Activated T-helper 1 cell treated with Interleukin-2 at 50 U/mL for 16 hours (primary cell): Measurements from ENCODE around the gene SGO2.
A peak's percentile ranks its signal among the peaks of the same experiment; 100 is the strongest.

ENCODE experiments used
- DNase-seq: peaks from one replicate; pipeline ENCODE4 v3.0.0-alpha.2; 2020; ENCODE audit warnings: low read depth

SGO2 gene, protein sequence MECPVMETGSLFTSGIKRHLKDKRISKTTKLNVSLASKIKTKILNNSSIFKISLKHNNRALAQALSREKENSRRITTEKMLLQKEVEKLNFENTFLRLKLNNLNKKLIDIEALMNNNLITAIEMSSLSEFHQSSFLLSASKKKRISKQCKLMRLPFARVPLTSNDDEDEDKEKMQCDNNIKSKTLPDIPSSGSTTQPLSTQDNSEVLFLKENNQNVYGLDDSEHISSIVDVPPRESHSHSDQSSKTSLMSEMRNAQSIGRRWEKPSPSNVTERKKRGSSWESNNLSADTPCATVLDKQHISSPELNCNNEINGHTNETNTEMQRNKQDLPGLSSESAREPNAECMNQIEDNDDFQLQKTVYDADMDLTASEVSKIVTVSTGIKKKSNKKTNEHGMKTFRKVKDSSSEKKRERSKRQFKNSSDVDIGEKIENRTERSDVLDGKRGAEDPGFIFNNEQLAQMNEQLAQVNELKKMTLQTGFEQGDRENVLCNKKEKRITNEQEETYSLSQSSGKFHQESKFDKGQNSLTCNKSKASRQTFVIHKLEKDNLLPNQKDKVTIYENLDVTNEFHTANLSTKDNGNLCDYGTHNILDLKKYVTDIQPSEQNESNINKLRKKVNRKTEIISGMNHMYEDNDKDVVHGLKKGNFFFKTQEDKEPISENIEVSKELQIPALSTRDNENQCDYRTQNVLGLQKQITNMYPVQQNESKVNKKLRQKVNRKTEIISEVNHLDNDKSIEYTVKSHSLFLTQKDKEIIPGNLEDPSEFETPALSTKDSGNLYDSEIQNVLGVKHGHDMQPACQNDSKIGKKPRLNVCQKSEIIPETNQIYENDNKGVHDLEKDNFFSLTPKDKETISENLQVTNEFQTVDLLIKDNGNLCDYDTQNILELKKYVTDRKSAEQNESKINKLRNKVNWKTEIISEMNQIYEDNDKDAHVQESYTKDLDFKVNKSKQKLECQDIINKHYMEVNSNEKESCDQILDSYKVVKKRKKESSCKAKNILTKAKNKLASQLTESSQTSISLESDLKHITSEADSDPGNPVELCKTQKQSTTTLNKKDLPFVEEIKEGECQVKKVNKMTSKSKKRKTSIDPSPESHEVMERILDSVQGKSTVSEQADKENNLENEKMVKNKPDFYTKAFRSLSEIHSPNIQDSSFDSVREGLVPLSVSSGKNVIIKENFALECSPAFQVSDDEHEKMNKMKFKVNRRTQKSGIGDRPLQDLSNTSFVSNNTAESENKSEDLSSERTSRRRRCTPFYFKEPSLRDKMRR

DNA sequence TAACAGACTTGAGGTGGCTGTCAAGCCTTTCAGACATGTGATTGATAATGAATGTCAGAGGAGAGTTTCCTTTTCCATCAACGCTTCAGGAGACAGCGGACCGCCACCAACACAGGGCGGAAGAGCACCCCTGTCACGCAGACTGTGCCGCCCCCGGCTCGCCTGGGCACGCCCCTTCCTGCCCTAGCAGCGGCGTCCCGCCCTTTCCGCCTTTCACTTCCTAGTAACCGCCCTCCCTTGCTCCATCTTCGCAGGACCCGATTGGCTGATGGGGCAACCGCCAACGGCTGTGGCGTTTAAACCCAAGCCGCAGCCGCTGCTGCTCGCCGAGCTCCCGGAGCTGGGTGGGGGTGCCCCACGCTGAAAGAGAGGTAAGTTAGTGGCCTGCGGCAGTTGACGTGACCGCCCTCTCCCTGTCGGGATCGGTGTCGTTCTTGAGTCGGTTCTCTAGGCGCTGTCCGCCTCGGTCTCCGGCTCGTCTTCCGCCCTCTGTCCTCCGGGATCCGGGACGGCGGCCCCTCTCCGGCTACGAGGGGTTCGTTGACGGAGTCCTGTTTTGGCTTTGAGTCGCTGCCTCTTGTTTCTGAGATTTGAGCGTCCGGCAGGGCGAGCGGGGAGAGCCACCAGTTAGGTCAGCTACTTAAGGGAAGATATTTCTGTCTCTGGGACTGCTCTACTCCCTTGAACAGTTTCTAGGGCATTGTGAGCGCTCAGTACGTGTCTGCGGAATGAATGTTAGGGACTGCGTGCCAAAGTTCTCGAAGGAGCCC, at the start of gene SGO2:
Gene SGO2 (plus strand): TSS at position 326 of the 770 bp plus-strand sequence. CDS start 6,769 bp downstream, outside the sequence.
- DNase-seq: peak; percentile 92

DNA sequence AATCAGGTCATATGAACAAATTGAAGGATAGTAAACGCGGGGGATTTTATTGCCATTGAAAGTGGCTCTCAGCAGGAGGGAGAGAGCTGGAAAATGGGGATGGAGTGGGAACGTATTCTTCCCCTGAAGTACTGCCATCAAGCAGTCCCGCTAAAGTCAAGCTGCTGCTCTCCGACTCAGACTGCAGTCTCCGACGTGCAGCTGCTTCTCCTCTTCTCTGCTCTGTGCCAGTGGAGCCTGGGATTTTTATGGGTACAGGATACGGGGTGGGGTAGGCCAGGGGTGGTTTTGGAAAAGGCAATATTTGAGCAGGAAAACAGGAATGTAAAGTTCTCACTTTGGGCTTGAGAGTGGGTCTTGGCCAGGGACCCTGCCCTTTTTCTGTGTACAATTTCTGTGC, 49.2 kb upstream of the SGO2 start:
- DNase-seq: no peak

DNA sequence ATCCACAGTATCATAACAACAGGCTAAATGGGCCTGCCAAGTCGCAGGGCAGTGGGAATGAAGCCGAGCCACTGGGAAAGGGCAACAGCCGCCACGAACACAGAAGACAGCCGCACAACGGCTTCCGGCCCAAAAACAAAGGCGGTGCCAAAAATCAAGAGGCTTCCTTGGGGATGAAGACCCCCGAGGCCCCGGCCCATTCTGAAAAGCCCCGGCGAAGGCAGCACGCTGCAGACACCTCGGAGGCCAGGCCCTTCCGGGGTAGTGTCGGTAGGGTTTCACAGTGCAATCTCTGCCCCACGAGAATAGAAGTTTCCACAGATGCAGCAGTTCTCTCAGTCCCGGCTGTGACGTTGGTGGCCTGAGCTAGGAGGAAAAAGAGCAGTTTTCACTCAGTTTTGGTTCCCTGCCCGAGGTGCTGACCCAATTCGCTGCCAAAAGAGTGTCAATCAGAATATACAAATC, 48.3 kb upstream of the SGO2 start:
- no peak for DNase-seq

DNA sequence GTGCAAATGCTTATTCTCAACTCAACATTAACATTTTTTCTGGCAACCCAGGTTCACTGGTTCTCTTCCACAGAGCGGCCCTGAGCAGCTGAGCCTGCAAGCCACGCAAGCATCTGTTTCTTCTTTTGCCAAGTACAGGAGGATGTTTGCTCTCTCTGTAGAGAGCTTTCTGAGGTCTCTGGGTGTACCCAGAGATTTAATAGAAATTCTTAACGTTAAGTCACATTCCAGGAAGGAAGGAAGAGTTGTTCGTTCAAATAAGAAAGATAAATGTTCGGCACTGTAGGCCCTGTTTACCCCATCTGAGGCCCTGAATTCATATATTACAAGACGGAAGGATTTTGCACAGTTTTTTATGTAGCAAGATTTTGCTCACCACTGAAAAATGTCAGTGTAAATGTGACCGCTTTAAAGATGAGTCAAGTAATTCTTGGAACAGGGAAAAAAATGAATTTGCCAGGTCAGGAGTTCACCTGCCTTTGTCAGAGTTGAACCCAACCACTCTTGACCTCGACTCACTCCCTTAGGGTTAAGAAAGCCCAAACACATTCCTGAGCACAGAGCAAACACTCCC, 46.2 kb upstream of the SGO2 start:
- no peak for DNase-seq

DNA sequence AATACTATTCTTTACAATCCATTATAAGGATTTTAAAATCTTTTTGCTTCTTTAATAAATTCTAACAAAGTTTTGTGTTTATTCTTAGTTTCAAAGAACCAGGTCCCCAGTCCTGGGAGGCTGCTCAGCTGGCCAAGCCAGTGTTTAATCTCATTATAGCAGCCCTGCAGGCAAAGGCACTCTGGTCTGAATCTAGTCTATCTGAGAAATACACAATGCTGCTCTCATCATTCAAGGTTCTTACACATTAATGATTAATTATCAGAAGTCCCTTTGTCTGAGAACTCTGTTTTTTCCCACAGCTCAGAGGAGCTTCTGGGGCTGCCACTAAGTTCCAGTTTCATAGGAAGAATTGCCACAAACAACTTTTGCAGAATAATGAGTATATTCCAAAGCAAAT, 43.8 kb upstream of the SGO2 start:
- DNase-seq: no peak

DNA sequence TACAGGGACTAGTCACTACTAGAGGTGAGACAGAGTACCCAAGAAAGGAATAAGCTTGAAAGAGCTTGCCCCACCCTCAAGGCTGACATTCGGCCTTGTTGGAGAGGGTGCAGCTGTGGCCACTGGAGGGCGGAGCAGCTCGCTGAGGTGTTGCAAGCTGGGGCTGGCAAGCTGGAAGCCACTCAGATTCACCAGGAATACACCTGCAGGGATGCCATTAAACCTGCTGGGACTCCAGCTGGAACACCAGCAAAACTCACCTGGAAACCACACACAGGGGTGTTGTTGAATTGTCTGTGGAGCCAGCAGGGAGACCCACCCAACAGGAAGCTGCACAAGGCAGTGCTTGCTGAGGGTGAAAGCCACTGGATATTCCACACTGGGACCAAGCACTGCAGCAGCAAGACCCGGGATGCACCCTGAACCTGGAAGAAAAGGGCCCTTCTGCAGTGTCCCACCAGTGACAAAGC, 42.2 kb upstream of the SGO2 start:
- DNase-seq: no peak

DNA sequence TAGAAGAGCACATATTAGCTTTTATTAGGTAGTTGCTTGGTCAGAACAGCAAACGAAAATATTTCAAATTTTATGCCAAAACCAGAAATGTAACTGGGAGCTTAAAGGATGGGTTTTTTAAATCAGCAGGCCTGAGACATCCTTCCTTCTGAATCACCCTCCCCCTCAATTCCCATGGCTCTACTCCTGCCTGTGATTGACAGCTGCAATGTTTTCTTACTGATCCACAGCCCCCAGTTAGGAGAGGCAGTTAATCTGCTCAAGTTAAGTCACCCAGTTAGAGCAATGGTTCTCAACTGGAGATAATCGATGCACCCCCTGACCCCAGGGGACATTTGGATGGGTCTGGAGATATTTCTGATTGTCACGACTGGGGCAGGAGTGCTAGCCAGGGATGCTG, 41.1 kb upstream of the SGO2 start:
- DNase-seq: no peak

DNA sequence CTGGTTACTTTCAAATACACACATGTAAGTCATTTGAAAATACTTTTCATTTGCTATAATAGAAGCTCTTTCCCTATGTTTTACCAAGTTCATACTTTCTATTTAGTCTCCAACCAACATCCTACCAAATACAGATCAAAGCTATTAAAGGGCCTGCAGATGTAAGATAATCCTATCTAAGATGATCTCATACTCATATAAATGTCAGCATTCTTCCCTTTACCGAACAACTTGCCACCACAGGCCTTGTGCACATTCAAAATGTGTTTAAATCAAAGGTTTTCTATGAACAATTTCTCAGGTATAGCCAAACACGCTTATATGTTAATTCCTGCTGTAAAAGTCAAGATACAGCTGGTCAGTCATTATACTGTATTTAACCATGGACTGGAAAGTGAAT, 39.5 kb upstream of the SGO2 start:
- no peak for DNase-seq

DNA sequence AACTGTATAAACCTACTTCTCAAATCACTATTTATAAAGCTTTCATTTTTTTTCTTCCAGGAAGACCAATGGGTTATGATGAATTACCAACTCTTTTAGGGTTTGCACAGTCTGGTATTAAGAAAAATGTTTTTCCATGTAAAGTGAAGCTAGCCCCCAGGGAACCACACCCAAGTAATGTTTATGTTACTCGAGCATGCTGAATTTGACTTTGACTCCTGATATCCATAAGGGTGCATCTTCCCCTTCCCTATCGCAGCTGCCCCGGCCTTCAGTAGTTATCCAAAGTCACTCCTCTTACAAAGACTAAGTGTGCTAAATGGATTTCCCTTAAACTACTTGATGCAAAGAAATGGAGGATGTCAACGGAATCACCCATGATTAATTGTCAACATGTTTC, 37.8 kb upstream of the SGO2 start:
- no peak for DNase-seq

DNA sequence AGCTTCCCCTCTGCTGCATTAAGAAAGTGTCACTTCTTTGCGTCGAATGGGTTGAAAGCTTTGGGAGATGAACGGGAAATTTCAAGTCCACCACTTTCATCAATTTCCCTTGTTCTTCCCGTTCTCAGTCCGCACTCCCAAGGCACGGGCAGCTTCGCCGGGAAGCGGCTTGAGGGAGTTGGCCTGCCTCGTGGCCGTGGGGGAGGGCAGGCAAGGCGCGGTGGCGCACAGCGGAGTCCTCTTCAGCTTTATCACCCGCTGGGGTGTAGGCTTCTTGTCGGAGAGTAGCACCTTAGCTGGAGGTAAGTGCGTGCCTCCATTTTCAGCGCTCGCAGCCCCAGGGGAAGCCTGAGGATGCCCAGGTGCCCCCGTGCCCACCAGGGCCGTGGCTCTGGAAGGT, 36.0 kb upstream of the SGO2 start:
- no peak for DNase-seq

DNA sequence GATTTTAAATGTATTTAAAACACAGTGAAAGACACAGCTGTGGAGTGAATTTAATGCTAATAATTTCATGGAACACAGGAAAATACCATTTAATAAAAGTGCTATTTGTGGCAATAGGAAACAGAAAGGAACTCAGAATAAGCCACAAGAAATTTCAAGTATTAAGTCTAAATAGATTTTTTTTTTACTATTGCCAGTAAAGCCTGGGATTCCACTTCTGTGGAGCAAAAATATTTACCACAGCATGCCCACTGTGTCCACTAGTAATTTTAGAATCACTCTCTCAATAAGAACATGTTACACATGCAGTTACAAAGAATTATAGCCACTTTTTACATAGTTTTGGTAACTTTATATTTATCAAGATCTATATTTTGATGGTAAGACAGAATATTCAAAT, 33.4 kb upstream of the SGO2 start:
- no peak for DNase-seq

DNA sequence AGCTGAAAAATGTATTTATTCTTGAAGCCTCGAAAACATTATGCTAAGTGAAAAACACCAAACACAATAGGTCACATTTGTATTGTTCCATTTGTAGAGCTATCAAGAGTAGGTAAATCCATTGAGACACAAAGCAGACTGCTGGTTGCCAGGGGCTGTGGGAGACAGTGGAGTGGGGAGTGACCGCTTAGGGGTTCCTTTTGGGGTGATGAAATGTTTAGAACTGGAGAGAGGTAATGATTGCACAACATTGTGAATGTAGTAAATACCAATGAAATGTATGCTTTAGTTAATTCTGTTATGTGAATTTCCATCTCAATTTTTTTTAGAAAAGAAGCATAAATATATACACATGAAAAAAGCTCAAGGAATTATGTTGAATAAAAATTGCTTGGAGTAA, 32.0 kb upstream of the SGO2 start:
- DNase-seq: no peak

DNA sequence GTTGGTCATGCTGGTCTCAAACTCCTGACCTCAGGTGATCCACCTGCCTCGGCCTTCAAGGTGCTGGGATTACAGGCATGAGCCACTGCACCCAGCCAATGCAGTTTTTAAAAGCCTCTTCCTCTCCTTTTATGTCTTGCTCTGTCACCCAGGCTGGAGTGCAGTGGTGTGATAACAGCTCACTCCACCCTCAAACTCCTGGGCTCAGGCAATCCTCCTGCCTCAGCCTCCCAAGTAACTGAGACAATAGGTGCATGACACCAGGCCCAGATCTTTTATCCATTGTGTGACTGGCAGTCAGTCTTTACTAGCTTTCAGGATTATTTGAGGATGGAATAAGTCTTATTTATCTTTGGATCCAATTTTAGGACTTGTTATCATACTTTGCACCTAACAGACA, 29.3 kb upstream of the SGO2 start:
- DNase-seq: no peak

DNA sequence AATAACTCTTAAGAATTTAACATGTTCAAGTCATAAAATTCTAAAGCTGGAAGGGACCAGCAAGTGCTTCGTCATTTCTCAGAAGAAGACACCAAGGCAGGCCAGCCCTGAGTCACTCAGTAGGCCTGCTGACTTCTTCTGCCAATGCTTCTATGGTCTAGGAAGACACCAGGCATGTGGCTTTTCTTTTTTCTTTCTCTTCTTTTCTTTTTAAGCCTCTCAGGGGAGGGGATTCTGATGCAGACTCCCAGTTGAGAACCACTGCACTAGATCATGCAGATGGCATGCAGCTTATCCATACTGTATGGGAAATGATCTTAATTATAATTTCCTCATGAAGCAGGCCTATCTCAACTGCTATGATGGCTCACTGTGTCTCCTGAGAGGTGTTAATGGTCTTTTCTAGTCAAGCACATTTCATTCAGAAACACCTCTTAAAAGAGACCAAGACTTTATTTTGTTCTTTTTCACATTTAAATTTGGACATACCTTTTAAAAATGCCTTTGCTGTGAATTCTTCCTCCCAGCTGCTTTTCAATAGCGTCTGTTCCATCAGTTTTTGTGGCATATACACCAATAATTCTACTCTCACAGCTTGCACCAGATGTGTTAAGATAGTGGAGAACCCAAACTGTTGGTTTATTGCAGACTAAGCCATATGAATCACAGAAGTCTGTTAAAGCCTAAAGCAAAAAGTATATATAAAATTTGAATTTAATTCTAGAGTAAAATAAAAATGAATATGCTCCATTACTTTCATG, 27.4 kb upstream of the SGO2 start:
- no peak for DNase-seq

DNA sequence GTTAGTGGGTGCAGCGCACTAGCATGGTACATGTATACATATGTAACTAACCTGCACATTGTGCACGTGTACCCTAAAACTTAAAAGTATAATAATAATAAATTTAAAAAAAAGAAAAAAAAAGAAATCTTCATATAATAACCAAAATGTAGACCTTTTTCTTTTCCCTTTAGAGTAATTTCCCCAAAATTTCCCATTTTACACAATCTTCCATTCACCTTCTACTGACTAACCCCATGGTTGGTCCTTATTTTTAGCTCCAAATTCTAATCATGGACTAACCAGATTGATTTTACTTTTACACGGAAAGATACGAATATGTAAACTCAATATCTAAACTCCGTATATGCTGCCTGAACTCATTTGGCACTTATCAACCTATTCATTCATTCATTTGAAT, 23.8 kb upstream of the SGO2 start:
- no peak for DNase-seq

DNA sequence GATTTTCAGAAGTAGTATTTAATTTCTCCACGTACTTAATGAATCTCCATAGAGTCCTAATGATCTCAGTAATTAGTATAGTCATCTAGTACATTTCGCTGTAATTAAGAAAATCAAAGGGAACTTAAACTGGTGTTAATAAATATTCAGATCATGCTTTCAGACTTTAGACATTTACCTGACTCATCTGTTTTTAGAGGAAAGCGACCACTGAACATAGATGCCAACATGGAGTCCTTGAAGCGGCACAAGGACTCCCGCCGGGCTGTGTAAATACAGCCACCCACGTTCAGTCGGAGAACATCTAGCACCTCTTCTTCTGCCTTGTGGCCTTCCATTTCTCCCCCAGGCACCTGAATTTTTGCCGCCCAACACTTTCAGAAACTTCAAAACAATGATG, 19.3 kb upstream of the SGO2 start:
- DNase-seq: no peak

DNA sequence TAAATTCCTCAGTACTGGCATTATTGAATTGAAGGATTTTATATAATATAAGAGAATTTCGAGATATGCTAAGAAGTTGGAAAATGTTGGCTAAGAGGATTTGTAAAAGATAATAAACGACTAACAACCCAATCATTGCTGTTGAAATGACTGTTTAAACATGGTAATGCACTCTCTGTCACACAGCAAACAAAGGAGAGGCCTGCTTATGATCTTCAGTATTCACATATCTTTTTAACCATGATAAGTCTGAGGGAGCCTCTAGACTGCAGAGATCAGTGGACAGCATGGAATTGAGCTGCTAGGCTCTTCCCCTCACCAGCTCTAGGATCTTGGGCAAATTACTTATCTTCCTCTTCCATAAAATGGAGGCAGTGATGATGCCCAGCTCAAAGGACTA, 18.8 kb upstream of the SGO2 start:
- no peak for DNase-seq

DNA sequence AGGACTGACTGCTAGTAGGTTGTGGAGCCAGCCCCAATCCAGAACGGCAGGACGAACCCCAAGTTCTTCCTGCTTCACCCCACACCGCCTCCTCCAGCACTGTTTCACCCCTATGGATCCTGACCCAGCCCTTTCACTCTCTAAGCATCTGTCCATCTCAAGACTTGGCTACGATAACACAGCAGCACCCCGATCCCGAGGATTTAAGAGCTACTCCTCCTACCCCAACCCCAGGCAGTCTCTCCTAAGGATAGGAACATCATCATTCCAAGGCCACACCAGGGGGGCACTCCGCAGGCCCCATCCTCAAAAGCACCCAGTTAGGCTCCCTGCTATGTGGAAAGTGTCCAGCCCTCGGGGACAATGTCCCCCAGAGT, 16.8 kb upstream of the SGO2 start:
- DNase-seq: no peak

DNA sequence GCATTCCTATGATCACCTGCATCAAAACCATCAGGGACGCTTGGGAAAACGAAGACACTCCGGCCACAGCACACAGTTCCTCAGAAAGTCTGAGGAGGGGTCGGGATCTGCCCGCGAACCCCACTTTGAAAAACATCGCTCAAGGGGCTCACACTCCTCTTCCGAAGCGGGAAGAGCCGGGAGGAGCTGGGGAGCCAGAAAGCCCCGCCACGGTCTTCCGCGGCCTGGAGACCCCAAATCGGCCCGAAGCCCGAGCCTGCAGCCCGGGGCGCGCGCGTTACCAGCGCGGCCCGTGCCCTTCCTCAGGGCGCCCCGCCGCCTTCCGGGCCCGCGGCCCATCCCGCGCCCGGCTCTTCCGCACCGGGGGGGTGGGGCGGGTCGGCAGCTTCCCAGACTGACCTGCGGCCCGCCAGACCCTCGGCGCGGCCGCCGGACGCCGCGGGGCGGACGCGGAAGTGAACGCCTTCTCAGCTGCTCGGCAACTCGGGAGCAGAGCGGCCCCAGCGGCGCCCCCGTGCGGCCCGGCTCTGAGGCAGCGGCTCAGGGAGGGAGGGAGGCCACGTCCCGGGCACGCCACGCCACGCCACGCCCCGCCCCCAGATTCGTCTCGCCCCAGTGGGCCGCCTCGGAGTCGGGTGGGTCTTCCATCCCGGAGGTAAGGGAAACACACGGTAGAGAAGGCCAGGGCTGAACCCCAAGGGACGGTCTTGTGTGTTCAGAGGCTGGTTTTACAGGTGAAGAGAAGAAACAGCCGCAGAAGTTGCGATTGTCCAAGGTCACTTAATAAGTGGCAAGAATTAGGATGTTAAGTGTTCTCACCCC, 16.2 kb upstream of the SGO2 start, which contains the start of gene KCTD18:
Gene KCTD18 (minus strand): TSS at position 457 of the 822 bp plus-strand sequence. CDS start 3,052 bp downstream, outside the sequence.
- DNase-seq: peak; percentile 89
